Heart left ventricle (tissue), 13 donors: ENCODE results near the gene CDC25A.

ENCODE experiments used
- CTCF ChIP-seq, 12 donors: fragments of 200-600 bp; sonication (generic) in 4 of 12; IDR thresholded peaks; one replicate each; pipeline versions ENCODE4 v1.5.0 to v1.8.0; 2018 to 2022; ENCODE audit warnings: antibody characterized with exemption in 12 of 12, mild to moderate bottlenecking in 5 of 12
- POLR2A ChIP-seq, 2 donors: fragments of 450-650 bp; IDR thresholded peaks; one replicate each; pipeline ENCODE4 v1.6.1; 2017; ENCODE audit warnings: antibody characterized with exemption in 2 of 2, mild to moderate bottlenecking in 2 of 2, moderate library complexity in 2 of 2
- donor health status: ischemic (EF 13 %, LVEDD 7.1; RV severe dilation, severe dysfunction).
- donor health status: DM: no; HTN: yes; CAD: no.
- donor health status: DM: no; HTN: no; CAD: no.
- donor health status: ischemic (EF 25% LVEDD 6.9; RV normal size, moderate dysfunction).
- donor health status: ischemic (EF 25% LVEDD 5.7; RV mildly dilated, moderate dysfunction).
- donor health status: ischemic (EF 35%, LVEDD 5.7; RV mildly dilated, moderate dysfunction).
- donor health status: nonischemic (EF 11% LVEDD 7.7; RV severe dilation, severe dysfunction).
- donor health status: DM: yes; HTN: yes; CAD: no.
- donor health status: PGD.
- donor health status: ischemic (EF 29% LVEDD 5.4; RV normal size, mild dysfunction).
- donor health status: nonischemic (EF 23%, LVEDD 6.1; RV moderate dilation, normal function).

- no peak for TF ChIP-seq POLR2A (IDR thresholded peaks at IDR 0.05)
- TF ChIP-seq CTCF (IDR thresholded peaks at IDR 0.05), result no peak
These were observed 3.9 kb downstream of the CDC25A start for GRCh38 chr3:48184299-48184698.
